Endothelial cell of umbilical vein (primary cell): ENCODE measurements around the gene PKNOX2. TPM values are rescaled to one million over a fixed set of nuclear protein-coding genes. Genes with fewer than 3 reads are reported as not detected.

ENCODE experiments used
- BruUV-seq: library from RNA; stranded (reverse); fragments of 400-500 nt; replicated peaks from 2 replicates; lab custom pipeline; 2021; lab: Mats Ljungman, UMichigan
- CTCF ChIA-PET: fragments of 300-600, 350-600 bp; sonication (Branson Sonifier 250); formaldehyde crosslinking; loops from one replicate; lab custom pipeline; 2021; ENCODE audit warnings: antibody characterized with exemption, inconsistent platforms; lab: Charles Lee
- POLR2A ChIA-PET: fragments of 300-600, 350-600 bp; sonication (Branson Sonifier 250); formaldehyde crosslinking; loops from one replicate; lab custom pipeline; 2021; ENCODE audit warnings: antibody characterized with exemption, inconsistent platforms; lab: Charles Lee
- DNase-seq: peaks from one replicate; pipeline ENCODE4 v3.0.0-alpha.2; 2011; ENCODE audit warnings: low read depth, low spot score
- FAIRE-seq: peaks from 2 replicates; lab custom pipeline; 2011; peaks lifted over from hg19 to GRCh38; lab: Jason Lieb, UNC
- H2AFZ ChIP-seq: 2 replicates; pipeline ENCODE4 v1.6.0; 2012; ENCODE audit warnings: low read depth, low read length, control low read depth, inconsistent platforms
- H3K27ac ChIP-seq: 2 replicates; pipeline ENCODE4 v1.5.1; 2011; ENCODE audit warnings: low read depth, mild to moderate bottlenecking, control low read depth, low read length, moderate library complexity; ENCODE audit not compliant: insufficient read depth
- H3K27me3 ChIP-seq, 2 experiments: 2 replicates each; pipeline versions ENCODE4 v1.6.0 to v1.6.1; 2011; ENCODE audit warnings: low read length in 2 of 2, mixed read lengths in 1 of 2; ENCODE audit not compliant: control insufficient read depth in 2 of 2, insufficient read depth in 2 of 2
- H3K36me3 ChIP-seq, 2 experiments: 2 replicates in 1 of 2; 3 replicates in 1 of 2; pipeline ENCODE4 v1.5.1; 2011; ENCODE audit warnings: low read length in 2 of 2, mild to moderate bottlenecking in 1 of 2, moderate library complexity in 1 of 2; ENCODE audit not compliant: control insufficient read depth in 2 of 2, insufficient read depth in 2 of 2; ENCODE audit errors: extremely low read depth in 1 of 2
- H3K4me1 ChIP-seq: 3 replicates; pipeline ENCODE4 v1.5.1; 2011; ENCODE audit warnings: mild to moderate bottlenecking, low read length; ENCODE audit not compliant: control insufficient read depth, insufficient read depth; ENCODE audit errors: extremely low read depth
- H3K4me2 ChIP-seq: 2 replicates; pipeline ENCODE4 v1.6.1; 2011; ENCODE audit warnings: low read length, control low read depth, mixed read lengths; ENCODE audit not compliant: insufficient read depth
- H3K4me3 ChIP-seq, 3 experiments: fragments of 200-600 bp in 1 of 3; sonication (generic), shearing (Covaris generic) in 1 of 3; replicated peaks in 1 of 3; 2 replicates each; pipeline ENCODE4 v1.5.1; 2011 to 2016; ENCODE audit warnings: control low read depth in 3 of 3, low read length in 3 of 3, mild to moderate bottlenecking in 2 of 3, inconsistent platforms in 1 of 3, low read depth in 1 of 3, moderate library complexity in 1 of 3; ENCODE audit not compliant: insufficient read depth in 1 of 3
- H3K79me2 ChIP-seq: 2 replicates; pipeline ENCODE4 v1.6.0; 2012; ENCODE audit warnings: low read length, inconsistent platforms; ENCODE audit not compliant: control insufficient read depth, insufficient read depth
- H3K9ac ChIP-seq: replicated peaks from 2 replicates; pipeline ENCODE3; 2011; ENCODE audit warnings: low read length, control low read depth; ENCODE audit not compliant: insufficient read depth; ENCODE audit errors: extremely low read depth
- H3K9me1 ChIP-seq: replicated peaks from 3 replicates; pipeline ENCODE4 v1.6.0; 2011; ENCODE audit warnings: mild to moderate bottlenecking, low read length; ENCODE audit not compliant: control insufficient read depth, insufficient read depth; ENCODE audit errors: extremely low read depth
- H3K9me3 ChIP-seq: replicated peaks from 2 replicates; pipeline ENCODE4 v1.5.1; 2012; ENCODE audit warnings: low read length, inconsistent platforms; ENCODE audit not compliant: control insufficient read depth, insufficient read depth
- H4K20me1 ChIP-seq: replicated peaks from 2 replicates; pipeline ENCODE3; 2011; ENCODE audit warnings: mild to moderate bottlenecking, low read length; ENCODE audit not compliant: control insufficient read depth, insufficient read depth; ENCODE audit errors: extremely low read depth
- EZH2 ChIP-seq: IDR thresholded peaks from 2 replicates; pipeline ENCODE4 v1.6.1; 2012; ENCODE audit warnings: borderline replicate concordance, low read depth, mild to moderate bottlenecking, moderate library complexity, low read length, inconsistent platforms; ENCODE audit not compliant: severe bottlenecking
- FOS ChIP-seq: IDR thresholded peaks from 2 replicates; pipeline ENCODE4 v1.6.1; 2011; ENCODE audit warnings: mild to moderate bottlenecking, low read length, moderate library complexity, borderline replicate concordance; ENCODE audit not compliant: insufficient read depth
- GATA2 ChIP-seq: IDR thresholded peaks from 2 replicates; pipeline ENCODE4 v1.7.0; 2011; ENCODE audit warnings: low read depth, mild to moderate bottlenecking, moderate library complexity, mixed read lengths, low read length; ENCODE audit not compliant: insufficient read length, insufficient read depth
- JUN ChIP-seq: IDR thresholded peaks from 2 replicates; pipeline ENCODE4 v1.6.1; 2011; ENCODE audit warnings: borderline replicate concordance, low read depth; ENCODE audit not compliant: insufficient read length, insufficient read depth
- MYC ChIP-seq: IDR thresholded peaks from one replicate; pipeline ENCODE4 v1.6.1; 2011; ENCODE audit warnings: mild to moderate bottlenecking, low read depth, low read length
- POLR2A ChIP-seq: IDR thresholded peaks from 2 replicates; pipeline ENCODE4 v1.6.1; 2012; ENCODE audit warnings: low read depth, mild to moderate bottlenecking, control low read depth, low read length
- POLR2AphosphoS5 ChIP-seq: IDR thresholded peaks from 2 replicates; pipeline ENCODE4 v1.6.1; 2012; ENCODE audit warnings: low read depth, mild to moderate bottlenecking, control low read depth, low read length, moderate library complexity; ENCODE audit not compliant: insufficient read depth
- dilution Hi-C: fragments of 300-500 bp; cut with MboI; formaldehyde crosslinking; loops from one replicate; pipeline ENCODE4 v1.15.0; 2019; ENCODE audit warnings: low sequenced_read_pairs; ENCODE audit not compliant: extremely low pct_ligation_motif_present
- intact Hi-C: fragments of 100-400 bp; cut with micrococcal nuclease; formaldehyde crosslinking; loops from one replicate; pipeline ENCODE4 v1.10.0; 2022
- polyA plus RNA-seq, 4 experiments: library from polyadenylated mRNA; depleted of rRNA in 3 of 4; stranded (reverse) in 3 of 4; unstranded in 1 of 4; fragments of >200 nt; gene quantifications; 2 replicates each; pipeline versions ENCODE4 v1.2.1 to v1.2.3, GENCODE V29; 2011 to 2012; ENCODE audit warnings: missing spikeins in 1 of 4
- total RNA-seq: library from RNA; stranded (reverse); gene quantifications from 2 replicates; pipeline ENCODE4 v1.2.3, GENCODE V29; 2021
- TF ChIP-seq, protein P1 (sequence below), 2 donors: IDR thresholded peaks; 1 replicate in 1 of 2; 2 replicates in 1 of 2; pipeline ENCODE4 v1.5.1; 2011; ENCODE audit warnings: low read length in 2 of 2, mild to moderate bottlenecking in 2 of 2, moderate library complexity in 2 of 2, control low read depth in 1 of 2, inconsistent platforms in 1 of 2, low read depth in 1 of 2; ENCODE audit not compliant: insufficient read depth in 1 of 2; ENCODE audit errors: extremely low read depth in 1 of 2
- TF ChIP-seq, protein P2 (sequence below): IDR thresholded peaks from 2 replicates; pipeline ENCODE4 v1.6.1; 2011; ENCODE audit not compliant: insufficient read depth, insufficient read length

PKNOX2 gene
- total and polyA plus RNA-seq, 2 donors (not counting 3 experiments of a cell fraction or from before 2014, with no cell fraction given) = 0.11 to 0.91 TPM

DNA sequence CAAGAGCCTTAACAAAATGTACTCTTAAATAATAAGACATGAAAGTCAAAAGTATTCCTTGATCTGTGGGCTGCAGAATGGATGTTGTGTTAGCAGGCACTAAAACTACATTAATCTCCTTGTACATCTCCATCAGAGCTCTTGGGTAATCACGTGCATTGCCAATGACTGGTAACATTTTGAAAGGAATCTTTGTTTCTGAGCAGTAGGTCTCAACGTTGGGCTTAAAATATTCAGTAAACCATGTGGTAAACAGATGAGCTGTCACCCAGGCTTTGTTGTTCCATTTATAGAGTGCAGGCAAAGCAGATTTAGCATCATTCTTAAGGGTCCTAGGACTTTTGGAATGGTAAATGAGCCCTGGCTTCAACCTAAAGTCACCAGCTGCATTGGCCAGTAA, 152.9 kb downstream of the PKNOX2 start:
- dilution Hi-C loops (no loop called here), intact Hi-C loops (no loop called here)
- Histone ChIP-seq H3K4me3 (no peak overlapping the region), H3K27me3 (peaks cover 3 to 4% of the 10 kb centered on the region in 2 experiments), H2AFZ (no peak overlapping the region), H3K4me1 (peaks cover 11% of the 10 kb centered on the region), H3K9me1 (no peaks in the 10 kb centered on the region), H3K79me2 (no peaks in the 10 kb centered on the region), H3K4me2 (no peak overlapping the region), H3K9ac (no peak overlapping the region), H3K9me3 (no peaks in the 10 kb centered on the region), H4K20me1 (no peaks in the 10 kb centered on the region), H3K27ac (no peak overlapping the region), H3K36me3 (no peaks in the 10 kb centered on the region)
- FAIRE-seq (no peak), DNase-seq (no peak)
- ChIA-PET CTCF (interaction anchor here (1.0 kb wide), 1 partner anchor 29 kb away, joined by 3 read pairs; no protein-coding TSS in a partner anchor), POLR2A (no interaction called here)
- BruUV-seq = no TSS peak
- TF ChIP-seq EZH2 = no peak
- TF ChIP-seq GATA2 = no peak
- TF ChIP-seq, protein P1, sequence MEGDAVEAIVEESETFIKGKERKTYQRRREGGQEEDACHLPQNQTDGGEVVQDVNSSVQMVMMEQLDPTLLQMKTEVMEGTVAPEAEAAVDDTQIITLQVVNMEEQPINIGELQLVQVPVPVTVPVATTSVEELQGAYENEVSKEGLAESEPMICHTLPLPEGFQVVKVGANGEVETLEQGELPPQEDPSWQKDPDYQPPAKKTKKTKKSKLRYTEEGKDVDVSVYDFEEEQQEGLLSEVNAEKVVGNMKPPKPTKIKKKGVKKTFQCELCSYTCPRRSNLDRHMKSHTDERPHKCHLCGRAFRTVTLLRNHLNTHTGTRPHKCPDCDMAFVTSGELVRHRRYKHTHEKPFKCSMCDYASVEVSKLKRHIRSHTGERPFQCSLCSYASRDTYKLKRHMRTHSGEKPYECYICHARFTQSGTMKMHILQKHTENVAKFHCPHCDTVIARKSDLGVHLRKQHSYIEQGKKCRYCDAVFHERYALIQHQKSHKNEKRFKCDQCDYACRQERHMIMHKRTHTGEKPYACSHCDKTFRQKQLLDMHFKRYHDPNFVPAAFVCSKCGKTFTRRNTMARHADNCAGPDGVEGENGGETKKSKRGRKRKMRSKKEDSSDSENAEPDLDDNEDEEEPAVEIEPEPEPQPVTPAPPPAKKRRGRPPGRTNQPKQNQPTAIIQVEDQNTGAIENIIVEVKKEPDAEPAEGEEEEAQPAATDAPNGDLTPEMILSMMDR (IDR thresholded peaks at IDR 0.05; ENCODE audit: extremely low read depth in 1 of 2, insufficient read depth in 1 of 2, low read depth in 1 of 2, low read length in 2 of 2) = no peak
- no peak for TF ChIP-seq MYC
- TF ChIP-seq FOS = no peak
- no peak for TF ChIP-seq JUN
- TF ChIP-seq, protein P2, sequence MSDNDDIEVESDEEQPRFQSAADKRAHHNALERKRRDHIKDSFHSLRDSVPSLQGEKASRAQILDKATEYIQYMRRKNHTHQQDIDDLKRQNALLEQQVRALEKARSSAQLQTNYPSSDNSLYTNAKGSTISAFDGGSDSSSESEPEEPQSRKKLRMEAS = no peak
- TF ChIP-seq POLR2AphosphoS5 = no peak
- no peak for TF ChIP-seq POLR2A
